Activated CD8-positive, alpha-beta T cell treated with anti-CD3 and anti-CD28 coated beads for 36 hours (primary cell): ENCODE results near the gene U2AF1L4. TPM values are rescaled to one million over a fixed set of nuclear protein-coding genes. Genes with fewer than 3 reads are reported as not detected.

Experiments used
- ATAC-seq: fragments of 200-7000 bp; cut with Tn5 transposase; one replicate; pipeline ENCODE4 v1.10.0; 2021; ENCODE audit warnings: mild to moderate bottlenecking, moderate library complexity
- CTCF ChIA-PET: fragments of 350-600 bp; sonication (Branson Sonifier 250); formaldehyde crosslinking; loops from one replicate; lab custom pipeline; 2021; ENCODE audit warnings: antibody characterized with exemption; lab: Charles Lee
- POLR2A ChIA-PET: fragments of 350-600 bp; sonication (Branson Sonifier 250); formaldehyde crosslinking; loops from one replicate; lab custom pipeline; 2021; ENCODE audit warnings: antibody characterized with exemption; lab: Charles Lee
- DNase-seq: peaks from one replicate; pipeline ENCODE4 v3.0.0-alpha.2; 2020
- H3K27ac Mint-ChIP-seq: one replicate; pipeline ENCODE4 v1.8.0; 2021; ENCODE audit warnings: mild to moderate bottlenecking, mixed read lengths
- H3K27me3 Mint-ChIP-seq: one replicate; pipeline ENCODE4 v1.8.0; 2021; ENCODE audit warnings: mixed read lengths
- H3K36me3 Mint-ChIP-seq: one replicate; pipeline ENCODE4 v1.8.0; 2021; ENCODE audit warnings: low read depth, mixed read lengths
- H3K4me1 Mint-ChIP-seq: one replicate; pipeline ENCODE4 v1.8.0; 2021; ENCODE audit warnings: low read depth, mixed read lengths
- H3K4me3 Mint-ChIP-seq: one replicate; pipeline ENCODE4 v1.8.0; 2021; ENCODE audit warnings: mild to moderate bottlenecking, moderate library complexity, mixed read lengths
- H3K9me3 Mint-ChIP-seq: one replicate; pipeline ENCODE4 v1.8.0; 2021; ENCODE audit warnings: mixed read lengths
- CTCF ChIP-seq: fragments of 200-600 bp; IDR thresholded peaks from one replicate; pipeline ENCODE4 v1.8.0; 2022; ENCODE audit warnings: antibody characterized with exemption, mild to moderate bottlenecking
- intact Hi-C: fragments of 100-400 bp; cut with micrococcal nuclease; formaldehyde crosslinking; loops from one replicate; pipeline ENCODE4 v1.10.0; 2022
- total RNA-seq, 2 experiments: library from RNA; stranded (reverse); gene quantifications; one replicate each; pipeline ENCODE4 v1.2.3, GENCODE V29; 2021

The U2AF1L4 gene
- total RNA-seq, 2 experiments from 2014 or later = 41.7 to 42.5 TPM

- Mint-ChIP-seq H3K27ac (no peak overlapping the region), H3K36me3 (peaks cover 12% of the 10 kb centered on the region), H3K4me1 (no peaks in the 10 kb centered on the region), H3K27me3 (no peaks in the 10 kb centered on the region), H3K9me3 (no peaks in the 10 kb centered on the region), H3K4me3 (no peak overlapping the region)
- intact Hi-C loops = no loop called here
- POLR2A ChIA-PET = interaction anchor here (0.8 to 1.1 kb wide), 2 partner anchors 45 to 78 kb away, joined by 3 to 4 read pairs; no protein-coding TSS in a partner anchor
- DNase-seq (no peak), ATAC-seq (no peak)
- CTCF ChIA-PET = no interaction called here
- TF ChIP-seq CTCF = no peak
Observed at GRCh38 chr19:35768082-35768421, 22.8 kb upstream of the U2AF1L4 start.

GRCh38 chr19:35767288-35768081, 22.3 kb upstream of the U2AF1L4 start:
- Mint-ChIP-seq H3K27ac (no peak overlapping the region), H3K4me1 (no peaks in the 10 kb centered on the region), H3K27me3 (no peaks in the 10 kb centered on the region), H3K9me3 (no peaks in the 10 kb centered on the region), H3K4me3 (no peak overlapping the region), H3K36me3 (peaks cover 12% of the 10 kb centered on the region)
- ATAC-seq = no peak
- no peak for DNase-seq
- no peak for TF ChIP-seq CTCF
- ChIA-PET CTCF (no interaction called here), POLR2A (interaction anchor here (0.8 to 1.2 kb wide), 5 partner anchors 10 to 77 kb away, joined by 3 to 5 read pairs (median 3); partner anchors contain the start of genes HSPB6 and PROSER3)
- intact Hi-C loops = no loop called here

GRCh38 chr19:35766571-35767104, 21.4 kb upstream of the U2AF1L4 start:
- DNase-seq (no peak), ATAC-seq (no peak)
- no peak for TF ChIP-seq CTCF
- intact Hi-C loops = no loop called here
- Mint-ChIP-seq H3K36me3 (peaks cover 18% of the 10 kb centered on the region), H3K4me3 (no peak overlapping the region), H3K4me1 (no peaks in the 10 kb centered on the region), H3K9me3 (no peaks in the 10 kb centered on the region), H3K27me3 (no peaks in the 10 kb centered on the region), H3K27ac (no peak overlapping the region)
- POLR2A ChIA-PET = interaction anchor here (0.9 to 1.5 kb wide), 5 partner anchors 9 to 29 kb away, joined by 3 to 5 read pairs (median 3); partner anchors contain the start of genes HSPB6 and PROSER3
- CTCF ChIA-PET = no interaction called here

DNA sequence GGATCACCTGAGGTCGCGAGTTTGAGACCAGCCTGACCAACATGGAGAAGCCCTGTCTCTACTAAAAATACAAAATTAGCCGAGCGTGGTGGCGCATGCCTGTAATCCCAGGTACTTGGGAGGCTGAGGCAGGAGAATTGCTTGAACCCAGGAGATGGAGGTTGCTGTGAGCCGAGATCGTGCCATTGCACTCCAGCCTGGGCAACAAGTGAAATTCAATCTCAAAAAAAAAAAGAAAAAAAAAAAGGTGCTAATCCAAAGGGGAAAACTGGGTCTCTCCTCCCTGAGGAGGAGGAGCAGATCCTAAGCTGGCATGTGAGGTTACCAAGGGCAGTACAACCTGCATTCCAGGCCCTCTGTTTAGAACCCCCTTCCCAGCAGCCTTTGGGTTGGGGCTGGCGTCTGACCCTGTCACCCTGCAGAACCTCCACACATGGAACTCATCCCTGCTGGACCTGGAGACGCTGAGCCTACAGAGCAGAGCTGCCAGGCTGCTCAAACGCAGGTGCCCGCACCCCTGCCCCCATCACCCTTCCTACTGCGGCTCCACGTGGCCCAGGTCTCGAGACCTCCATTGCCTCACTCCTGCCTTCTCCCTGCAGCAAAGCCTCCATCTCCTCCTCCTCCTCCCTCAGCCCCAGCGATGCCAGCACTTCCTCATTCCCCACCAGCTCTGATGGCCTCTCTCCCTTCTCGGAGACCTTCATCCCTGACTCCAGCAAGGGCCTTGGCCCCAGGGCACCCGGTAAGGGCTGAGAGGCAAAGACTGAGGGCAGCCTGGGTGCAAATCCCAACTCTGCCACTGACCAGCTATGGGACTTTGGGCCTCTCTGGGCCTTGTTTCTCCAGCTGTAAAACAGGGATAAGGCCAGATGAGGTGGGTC, 19.5 kb upstream of the U2AF1L4 start:
- no peaks in the 10 kb centered on the region for H3K9me3 Mint-ChIP-seq
- no peak overlapping the region for H3K4me3 Mint-ChIP-seq
- no peak for DNase-seq
- POLR2A ChIA-PET = no interaction called here
- CTCF ChIA-PET = no interaction called here
- no peak for TF ChIP-seq CTCF
- ATAC-seq = no peak
- H3K27me3 Mint-ChIP-seq = no peaks in the 10 kb centered on the region
- no peak overlapping the region for H3K27ac Mint-ChIP-seq
- H3K36me3 Mint-ChIP-seq = peaks cover 22% of the 10 kb centered on the region
- intact Hi-C loops = no loop called here
- peaks cover 3% of the 10 kb centered on the region for H3K4me1 Mint-ChIP-seq
